Activated T-helper 1 cell treated with anti-CD3 and anti-CD28 coated beads, Interleukin-2, amount 50 U/mL, for 16 hours (primary cell): ENCODE data around the gene COQ10A.
A peak's percentile ranks its signal among the peaks of the same experiment; 100 is the strongest.
"Not testable (repeated sequence)": the region's sequence is repeated elsewhere in the genome, so short reads cannot be mapped to it uniquely, and the experiment has no call there.

Source experiments
- DNase-seq, 2 donors: peaks; one replicate each; pipeline ENCODE4 v3.0.0-alpha.2; 2020; ENCODE audit warnings: low read depth in 1 of 2, low spot score in 1 of 2

The COQ10A gene

GRCh38 chr12:56242986-56243385 is 23.8 kb upstream of the COQ10A start:
- DNase-seq = no peak

GRCh38 chr12:56243731-56244181 is 23.0 kb upstream of the COQ10A start:
- no peak for DNase-seq

GRCh38 chr12:56244494-56244893 is 22.2 kb upstream of the COQ10A start:
- DNase-seq = no peak

- no peak for DNase-seq
These were observed 18.8 kb upstream of the COQ10A start for GRCh38 chr12:56247923-56248322.

- no peak for DNase-seq
These were observed 18.0 kb upstream of the COQ10A start for GRCh38 chr12:56248711-56249110.

GRCh38 chr12:56252649-56253048 is 14.1 kb upstream of the COQ10A start:
- DNase-seq = no peak

- DNase-seq = no peak
These were observed 13.7 kb upstream of the COQ10A start for GRCh38 chr12:56253091-56253490.

- DNase-seq = no peak
These were observed 11.1 kb upstream of the COQ10A start for GRCh38 chr12:56255671-56256070.

- DNase-seq = no peak
These were observed 10.3 kb upstream of the COQ10A start for GRCh38 chr12:56256326-56256960.

- DNase-seq = no peak
These were observed 9.7 kb upstream of the COQ10A start for GRCh38 chr12:56257071-56257470.

GRCh38 chr12:56257491-56258067 is 9.2 kb upstream of the COQ10A start:
- no peak for DNase-seq

GRCh38 chr12:56258068-56258819 is 8.5 kb upstream of the COQ10A start, which contains the start of gene ANKRD52:
Gene ANKRD52 (minus strand): TSS chr12:56258384. CDS start chr12:56258269, 115 bp downstream.
- DNase-seq = peak; percentile 45 to 73

- no peak for DNase-seq
These were observed 7.9 kb upstream of the COQ10A start for GRCh38 chr12:56258820-56259183.

- DNase-seq = no peak
These were observed 6.4 kb upstream of the COQ10A start for GRCh38 chr12:56260380-56260779.

- no peak for DNase-seq
These were observed 5.8 kb upstream of the COQ10A start for GRCh38 chr12:56260921-56261320.

GRCh38 chr12:56261503-56262232 is 5.1 kb upstream of the COQ10A start:
- DNase-seq = no peak

- DNase-seq = not testable (repeated sequence)
These were observed 3.8 kb upstream of the COQ10A start for GRCh38 chr12:56262955-56263354.

- DNase-seq = not testable (repeated sequence)
These were observed 562 bp upstream of the COQ10A start for GRCh38 chr12:56266068-56266692.

GRCh38 chr12:56267443-56268071 is 815 bp downstream of the COQ10A start:
- no peak for DNase-seq

- no peak for DNase-seq
These were observed 4.3 kb downstream of the COQ10A start for GRCh38 chr12:56271031-56271430.

- DNase-seq = not testable (repeated sequence)
These were observed 5.7 kb downstream of the COQ10A start for GRCh38 chr12:56272468-56272867.
